Gastroesophageal sphincter (tissue), 4 donors: ENCODE measurements around the gene TBC1D1. TPM values are rescaled to one million over a fixed set of nuclear protein-coding genes. Genes with fewer than 3 reads are reported as not detected.
A peak's percentile ranks its signal among the peaks of the same experiment; 100 is the strongest.

Source experiments
- ATAC-seq: fragments of 150-250 bp; one replicate; pipeline ENCODE4 v1.9.1; 2016; ENCODE audit warnings: mild to moderate bottlenecking, moderate library complexity
- H3K27ac ChIP-seq, 4 donors: fragments of 200-600 bp; sonication (generic) in 3 of 4; 1 replicate in 3 of 4; 2 replicates in 1 of 4; pipeline ENCODE4 v1.5.1; 2016 to 2019
- H3K27me3 ChIP-seq: fragments of 200-600 bp; sonication (generic); one replicate; pipeline ENCODE4 v1.5.1; 2019
- H3K36me3 ChIP-seq, 2 donors: fragments of 200-600 bp; sonication (generic); one replicate each; pipeline ENCODE4 v1.5.1; 2019; ENCODE audit warnings: control low read depth in 1 of 2
- H3K4me1 ChIP-seq, 3 donors: fragments of 200-600 bp; sonication (generic); 1 replicate in 2 of 3; 2 replicates in 1 of 3; pipeline ENCODE4 v1.5.1; 2016 to 2019; ENCODE audit warnings: control low read depth in 2 of 3
- H3K4me3 ChIP-seq, 2 donors: fragments of 200-600 bp; sonication (generic); one replicate each; pipeline ENCODE4 v1.5.1; 2019; ENCODE audit warnings: mild to moderate bottlenecking in 1 of 2, moderate library complexity in 1 of 2
- H3K9me3 ChIP-seq, 3 donors: fragments of 200-600 bp; sonication (generic); one replicate each; pipeline ENCODE4 v1.5.1; 2017 to 2019; ENCODE audit warnings: control low read depth in 2 of 3
- CTCF ChIP-seq, 4 experiments: fragments of 200-600 bp in 2 of 4; fragments of 450-650 bp in 2 of 4; sonication (generic) in 1 of 4; IDR thresholded peaks; one replicate each; pipeline ENCODE4 v1.5.1; 2017 to 2019; ENCODE audit warnings: antibody characterized with exemption in 4 of 4, mild to moderate bottlenecking in 2 of 4, moderate library complexity in 2 of 4
- EP300 ChIP-seq: sonication (generic); formaldehyde crosslinking; IDR thresholded peaks from one replicate; pipeline ENCODE4 v1.6.1; 2017; ENCODE audit warnings: antibody characterized with exemption, mild to moderate bottlenecking
- POLR2A ChIP-seq, 2 donors: fragments of 450-650 bp; IDR thresholded peaks; one replicate each; pipeline ENCODE4 v1.6.1; 2017; ENCODE audit warnings: antibody characterized with exemption in 2 of 2, mild to moderate bottlenecking in 2 of 2, moderate library complexity in 1 of 2
- POLR2AphosphoS5 ChIP-seq: sonication (generic); formaldehyde crosslinking; IDR thresholded peaks from one replicate; pipeline ENCODE4 v1.6.1; 2017; ENCODE audit warnings: antibody characterized with exemption
- WGBS, 2 donors: methylation state at CpG; one replicate each; pipeline ENCODE4 v1.1.5; 2018; ENCODE audit warnings: low coverage in 1 of 2; 5-methylcytosine and 5-hydroxymethylcytosine counted together
- total RNA-seq, 4 donors: library from RNA; depleted of rRNA; stranded (reverse); fragments of >200 nt; gene quantifications; one replicate each; pipeline ENCODE4 v1.1.0, GENCODE V29; 2016

Gene TBC1D1
- total RNA-seq, 4 donors from 2014 or later = 190 to 279 (median 241) TPM

GRCh38 chr4:38097818-38098217, 206.9 kb downstream of the TBC1D1 start:
- Histone ChIP-seq H3K36me3 (peaks cover 0 to 73% of the 10 kb centered on the region in 2 donors), H3K27me3 (no peaks in the 10 kb centered on the region), H3K9me3 (no peaks in the 10 kb centered on the region), H3K4me3 (no peak overlapping the region), H3K27ac (no peak overlapping the region), H3K4me1 (peaks cover 0 to 12% (median 0%) of the 10 kb centered on the region in 3 donors)
- WGBS, 2 donors = 95 to 100% methylated on average over 3 to 4 of the region's 4 CpGs
- TF ChIP-seq CTCF (IDR thresholded peaks at IDR 0.05) = no peak
- TF ChIP-seq POLR2A (IDR thresholded peaks at IDR 0.05) = no peak
- no peak for TF ChIP-seq POLR2AphosphoS5
- no peak for TF ChIP-seq EP300
- no peak for ATAC-seq

GRCh38 chr4:38099020-38099600, 208.2 kb downstream of the TBC1D1 start:
- WGBS, 2 donors = 85 to 86% methylated on average over 3 to 4 of the region's 4 CpGs
- no peak for ATAC-seq
- H3K9me3 ChIP-seq = no peaks in the 10 kb centered on the region
- no peak overlapping the region for H3K4me3 ChIP-seq
- TF ChIP-seq POLR2AphosphoS5 (no peak), POLR2A (IDR thresholded peaks at IDR 0.05) (no peak), CTCF (IDR thresholded peaks at IDR 0.05) (no peak), EP300 (no peak)
- no peak overlapping the region for H3K27ac ChIP-seq
- H3K27me3 ChIP-seq = no peaks in the 10 kb centered on the region
- peaks cover 0 to 84% of the 10 kb centered on the region in 2 donors for H3K36me3 ChIP-seq
- H3K4me1 ChIP-seq = peaks cover 0 to 12% (median 0%) of the 10 kb centered on the region in 3 donors

GRCh38 chr4:38099908-38100407, 209.1 kb downstream of the TBC1D1 start:
- ATAC-seq = no peak
- Histone ChIP-seq H3K27me3 (no peaks in the 10 kb centered on the region), H3K36me3 (peaks cover 0 to 93% of the 10 kb centered on the region in 2 donors)

GRCh38 chr4:38100474-38101255, 209.8 kb downstream of the TBC1D1 start:
- peaks cover 0 to 15% (median 0%) of the 10 kb centered on the region in 3 donors for H3K4me1 ChIP-seq
- H3K27ac ChIP-seq = peak overlapping the region in 3 of 4 donors; percentile 2 to 19 (median 14)
- H3K36me3 ChIP-seq = peaks cover 0 to 97% of the 10 kb centered on the region in 2 donors
- H3K27me3 ChIP-seq = no peaks in the 10 kb centered on the region
- no peak for ATAC-seq
- no peaks in the 10 kb centered on the region for H3K9me3 ChIP-seq
- H3K4me3 ChIP-seq = no peak overlapping the region
- TF ChIP-seq POLR2AphosphoS5 (no peak), CTCF (IDR thresholded peaks at IDR 0.05) (no peak), EP300 (no peak), POLR2A (IDR thresholded peaks at IDR 0.05) (no peak)
- WGBS, 2 donors = 82 to 95% methylated on average over 1 to 5 of the region's 5 CpGs

More at GRCh38 chr4:38099908-38100407, 209.1 kb downstream of the TBC1D1 start:
- peaks cover 0 to 12% (median 0%) of the 10 kb centered on the region in 3 donors for H3K4me1 ChIP-seq
- whole genome bisulfite sequencing, 2 donors = 18 to 59% methylated on average over 3 of the region's 3 CpGs
- no peaks in the 10 kb centered on the region for H3K9me3 ChIP-seq
- H3K27ac ChIP-seq = peak overlapping the region in 3 of 4 donors; percentile 2 to 19 (median 14)
- H3K4me3 ChIP-seq = no peak overlapping the region
- TF ChIP-seq POLR2A (IDR thresholded peaks at IDR 0.05) = no peak
- TF ChIP-seq POLR2AphosphoS5 = no peak
- TF ChIP-seq EP300 = no peak
- TF ChIP-seq CTCF (IDR thresholded peaks at IDR 0.05) = no peak
